ENCODE data around the gene RPTOR.

Gene RPTOR

DNA sequence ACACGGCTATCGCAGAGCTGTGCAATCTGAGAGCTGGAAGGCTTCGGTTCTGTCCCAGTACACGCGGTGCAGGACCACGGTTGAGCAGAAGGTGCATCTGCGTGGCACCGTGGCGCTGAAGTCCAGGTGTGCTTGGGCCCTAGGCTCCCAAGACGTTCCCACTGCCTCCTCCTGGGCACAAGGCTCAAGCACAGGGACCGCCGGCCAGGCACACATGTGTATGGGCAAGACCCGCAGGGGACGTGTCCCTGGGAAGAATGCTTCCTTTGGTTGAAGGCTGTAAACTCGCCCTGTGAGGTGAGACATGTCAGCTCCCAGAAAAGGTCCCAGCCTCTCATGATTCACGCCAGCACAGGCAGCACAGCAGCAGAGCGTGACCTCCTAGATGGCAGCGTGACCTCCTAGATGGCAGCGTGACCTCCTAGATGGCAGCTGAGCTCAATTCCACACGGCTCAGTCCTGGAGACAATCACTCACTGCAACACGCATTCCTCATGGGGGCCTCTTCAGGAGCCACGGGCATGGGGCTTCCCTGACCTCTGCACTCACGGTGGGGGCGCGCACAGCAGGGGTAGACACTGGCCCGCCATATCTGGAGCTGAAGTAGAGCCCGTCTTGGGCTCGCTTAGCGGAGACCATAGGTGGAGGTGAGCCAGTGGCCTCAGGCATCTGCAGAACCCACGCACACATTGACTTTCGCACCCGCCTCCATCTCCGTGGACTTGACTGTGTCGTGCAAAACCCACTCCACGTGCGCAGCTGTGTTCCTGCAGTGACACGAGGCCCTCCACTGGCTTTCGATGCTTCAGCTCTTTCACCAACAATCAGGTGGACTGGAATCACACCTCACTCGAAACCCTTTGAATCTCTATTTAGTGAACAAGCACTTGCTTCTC, 362.0 kb downstream of the RPTOR start:
- DNase-seq (ENCODE audit: low read depth in 3 of 3) = no peak

DNA sequence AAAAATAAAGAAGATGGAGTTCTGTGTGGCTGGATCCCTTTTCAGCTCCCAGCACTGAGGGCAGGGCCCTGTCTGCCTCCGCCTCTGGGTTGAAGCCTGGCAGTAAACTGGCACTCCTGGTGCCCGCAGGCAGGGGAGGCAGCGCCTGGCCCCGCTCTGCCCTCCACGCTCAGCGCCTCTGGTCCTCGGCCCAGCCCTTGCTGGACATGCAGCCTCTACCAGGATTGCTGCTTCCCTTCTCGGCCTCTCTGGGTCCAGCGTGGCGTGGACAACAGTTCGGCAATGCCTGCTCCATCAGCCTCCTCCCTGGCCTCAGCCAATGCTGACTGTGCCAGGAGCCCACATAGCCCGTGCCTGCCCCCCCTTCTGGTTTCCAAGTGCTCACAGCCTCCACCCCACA, 362.6 kb downstream of the RPTOR start:
- DNase-seq (ENCODE audit: low read depth in 3 of 3) = no peak

DNA sequence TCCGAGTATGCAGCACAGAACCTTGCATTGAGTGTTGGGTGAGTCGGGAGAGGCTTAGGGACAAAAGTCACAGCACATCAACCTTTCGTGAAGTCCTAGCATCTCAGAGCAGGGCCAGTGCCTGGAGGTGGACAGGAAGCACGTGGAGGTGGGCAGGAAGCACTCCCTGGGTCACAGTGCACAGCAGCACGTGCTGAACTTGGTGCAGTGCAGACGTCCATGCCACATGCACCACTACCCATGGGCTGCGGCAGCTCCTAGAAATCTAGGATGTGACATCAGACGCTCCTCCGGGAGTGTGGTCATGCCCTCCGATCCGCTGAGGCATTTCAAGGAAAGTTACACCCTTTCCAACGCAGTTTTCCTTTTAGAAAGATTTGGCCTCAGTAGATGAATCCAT, 363.6 kb downstream of the RPTOR start:
- no peak for DNase-seq (ENCODE audit: low read depth in 3 of 3)

DNA sequence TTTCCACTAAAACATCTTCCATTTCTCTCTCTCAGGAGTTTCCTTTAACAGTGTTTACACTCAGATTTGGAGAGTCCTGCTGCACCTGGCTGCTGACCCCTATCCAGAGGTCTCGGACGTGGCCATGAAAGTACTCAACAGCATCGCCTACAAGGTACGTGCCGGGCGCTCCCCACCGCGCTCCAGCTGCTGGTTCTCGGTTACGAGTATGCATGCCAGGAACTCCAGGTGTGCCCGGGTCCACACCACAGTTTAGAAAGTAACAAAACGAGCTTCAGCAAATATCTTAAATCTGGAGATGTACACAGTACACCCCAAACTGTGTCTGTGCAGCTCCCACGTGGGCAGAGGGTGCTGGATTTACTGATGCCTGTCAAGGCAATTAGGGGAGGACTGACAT, 364.1 kb downstream of the RPTOR start:
- no peak for DNase-seq (ENCODE audit: low read depth in 3 of 3)

DNA sequence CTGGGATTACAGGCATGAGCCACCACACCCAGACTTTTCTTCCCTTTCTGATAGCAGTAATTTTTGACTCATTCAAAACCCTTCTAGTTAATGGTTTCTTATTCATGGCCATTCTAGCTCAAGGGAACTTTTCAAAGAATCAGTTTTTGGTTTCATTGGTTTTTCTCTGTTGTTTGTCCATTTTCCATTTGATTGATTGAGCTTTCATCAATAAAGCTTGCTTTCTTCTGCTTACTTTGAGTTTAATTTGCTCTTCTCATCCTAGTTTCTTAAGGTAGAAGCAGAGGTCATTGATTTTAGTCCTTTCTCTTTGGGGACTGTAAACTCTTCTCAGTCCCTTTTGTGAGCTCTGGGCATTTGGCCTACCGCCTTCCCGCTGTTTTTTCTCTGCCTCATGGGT, 365.0 kb downstream of the RPTOR start:
- no peak for DNase-seq (ENCODE audit: low read depth in 3 of 3)

DNA sequence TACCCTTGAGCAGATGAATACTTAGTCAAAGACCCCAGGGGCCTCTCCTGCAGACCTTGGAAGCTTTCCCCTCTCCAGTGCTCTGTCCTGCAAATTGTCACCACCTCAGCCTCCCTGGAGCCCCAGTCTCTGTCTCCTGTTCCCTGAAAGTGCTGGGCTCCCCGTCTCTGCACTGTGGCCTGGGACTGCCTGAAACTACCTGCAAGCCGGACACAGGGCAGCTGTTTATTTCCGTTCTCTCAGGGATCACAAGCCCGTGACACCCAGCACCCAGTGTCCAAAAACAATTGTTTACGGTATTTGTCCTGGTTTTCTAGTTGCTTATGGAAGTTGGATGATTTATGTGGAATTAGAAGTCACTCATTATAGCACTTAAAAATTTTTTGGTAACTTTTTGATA, 365.4 kb downstream of the RPTOR start:
- DNase-seq (ENCODE audit: low read depth in 3 of 3) = no peak

DNA sequence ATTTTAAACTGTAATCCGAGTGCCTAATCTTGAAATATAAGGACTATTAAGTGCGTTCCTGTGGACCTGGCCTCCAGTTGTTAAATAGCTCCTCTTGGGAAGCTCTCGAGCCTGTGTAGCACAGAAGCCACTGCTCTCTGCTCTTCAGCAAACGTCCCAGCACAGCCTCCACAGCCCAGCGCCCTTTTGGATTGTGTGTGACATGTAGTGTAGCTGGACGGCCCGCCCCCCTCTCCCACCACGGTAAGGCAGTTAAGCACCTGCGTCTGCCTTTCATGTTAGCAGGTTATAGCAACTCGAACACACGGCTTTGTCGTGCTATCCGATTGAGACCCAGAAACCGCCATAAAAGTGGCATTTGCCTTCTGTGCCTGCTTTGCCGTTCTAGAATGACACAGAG, 367.8 kb downstream of the RPTOR start:
- DNase-seq (ENCODE audit: low read depth in 3 of 3) = no peak

DNA sequence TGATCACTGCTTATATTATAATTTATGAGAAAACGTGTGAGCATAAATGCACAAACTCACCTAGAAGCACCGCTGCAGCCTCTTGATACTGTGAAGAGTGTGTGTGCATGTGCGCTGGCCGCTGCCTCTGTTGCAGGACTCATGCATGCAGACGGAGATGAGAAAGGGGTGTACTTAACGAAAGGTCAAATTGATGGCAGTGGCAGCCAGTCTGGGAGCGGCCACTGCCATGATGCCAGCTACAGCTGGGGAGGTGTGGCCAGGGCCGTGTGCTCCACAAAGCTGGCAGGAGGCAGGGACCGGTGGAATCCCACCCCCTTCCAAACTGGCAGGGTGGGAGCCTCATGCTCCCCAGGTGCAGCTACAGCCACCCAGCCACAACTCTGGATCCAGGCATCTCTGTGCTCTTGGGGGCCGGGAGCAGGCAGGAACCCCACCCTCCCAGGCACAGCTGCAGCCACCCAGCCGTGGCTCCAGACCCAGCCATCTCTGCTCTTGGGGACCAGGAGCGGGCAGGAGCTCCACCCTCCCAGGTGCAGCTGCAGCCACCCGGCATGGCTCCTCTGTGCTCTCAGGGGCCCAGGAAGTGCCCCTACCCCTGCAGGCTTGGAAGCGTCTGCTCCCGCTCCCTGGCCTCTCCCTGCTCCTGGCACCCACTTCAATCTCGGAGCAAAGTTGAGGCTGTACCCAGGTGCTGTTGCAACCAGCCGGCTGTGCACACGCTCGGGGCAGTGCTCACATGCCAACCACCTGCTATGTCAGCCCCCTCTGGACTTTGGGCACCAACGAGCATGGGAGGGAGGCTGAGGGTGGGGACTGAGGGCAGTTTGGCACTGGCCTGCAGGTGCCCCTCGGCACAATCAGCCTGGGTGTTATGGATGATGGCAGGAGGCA, 369.5 kb downstream of the RPTOR start:
- DNase-seq (ENCODE audit: low read depth in 3 of 3) = no peak

DNA sequence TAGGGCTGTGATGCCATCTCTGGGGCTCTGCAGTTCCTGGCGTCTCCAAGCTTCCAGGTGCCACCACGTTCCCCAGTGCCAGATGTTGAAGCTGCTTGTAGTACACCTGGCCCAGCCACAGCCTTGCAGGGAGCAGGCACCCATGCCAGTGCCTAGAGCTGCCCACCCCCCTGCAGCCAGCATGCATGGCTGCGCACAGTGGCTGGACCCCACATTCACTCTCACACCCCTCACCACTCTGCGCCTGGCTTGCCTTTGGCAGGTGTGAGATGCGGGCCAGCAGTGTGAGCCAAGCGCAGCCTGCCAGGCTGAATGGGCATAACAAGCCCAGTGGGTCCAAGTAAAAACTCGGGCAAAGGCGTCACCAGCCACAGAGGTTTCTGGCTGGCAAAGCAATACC, 371.6 kb downstream of the RPTOR start:
- DNase-seq (ENCODE audit: low read depth in 3 of 3) = no peak

DNA sequence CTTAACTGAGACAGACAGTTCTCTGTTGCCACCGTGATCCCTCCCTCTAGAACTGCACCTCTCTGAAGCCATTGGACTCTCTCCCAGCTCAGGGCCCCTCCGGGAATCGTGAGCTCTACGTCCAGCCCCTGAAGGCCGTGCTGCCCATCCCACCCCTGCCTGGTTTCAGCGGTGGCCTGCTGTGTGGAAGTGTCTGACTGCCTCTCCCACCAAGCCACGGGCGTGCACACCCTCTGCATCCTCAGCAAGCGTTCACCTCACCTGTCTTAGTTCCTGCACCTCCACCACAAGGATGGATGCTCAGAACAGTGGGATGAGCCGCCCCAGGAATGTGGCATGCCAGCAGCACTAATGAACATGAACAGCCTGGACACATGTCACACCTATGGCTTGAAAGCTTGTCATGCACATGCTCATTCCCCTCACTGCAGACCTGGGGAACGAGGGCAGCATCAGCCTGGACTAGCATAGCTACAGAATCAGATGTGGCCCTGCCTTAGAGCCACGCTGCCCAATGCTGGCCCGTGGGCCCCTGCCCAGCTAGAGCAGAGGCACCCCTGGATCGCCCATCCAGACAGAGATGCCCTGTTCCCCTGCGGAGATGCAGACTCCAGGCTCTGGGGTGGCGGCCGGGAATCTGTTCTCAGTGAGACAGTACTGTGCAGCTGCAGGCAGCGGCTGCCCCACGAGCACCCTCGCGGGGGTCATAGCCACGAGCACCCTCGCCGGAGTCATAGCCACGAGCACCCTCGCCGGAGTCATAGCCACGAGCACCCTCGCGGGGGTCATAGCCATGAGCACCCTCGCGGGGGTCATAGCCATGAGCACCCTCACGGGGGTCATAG, 373.3 kb downstream of the RPTOR start:
- no peak for DNase-seq (ENCODE audit: low read depth in 3 of 3)

DNA sequence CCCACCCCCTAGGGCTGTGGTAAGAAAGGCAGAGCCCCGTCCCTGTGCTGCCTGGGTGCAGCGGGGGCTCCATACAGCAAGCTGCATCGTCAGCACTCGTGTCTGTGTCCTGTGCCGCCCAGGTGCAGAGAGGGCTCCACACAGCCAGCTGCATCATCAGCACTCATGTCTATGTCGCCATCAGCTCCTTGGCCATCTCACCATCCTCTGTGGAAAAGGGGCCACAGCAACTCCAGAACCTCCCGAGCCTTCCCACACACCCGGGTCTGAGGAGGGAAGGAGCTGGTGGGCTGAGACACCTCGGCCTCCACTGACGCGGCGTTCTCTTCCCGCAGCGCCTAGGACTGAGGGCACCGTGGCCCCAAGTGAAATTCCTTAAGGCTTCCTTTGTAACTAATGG, 374.1 kb downstream of the RPTOR start:
- DNase-seq (ENCODE audit: low read depth in 3 of 3) = no peak

DNA sequence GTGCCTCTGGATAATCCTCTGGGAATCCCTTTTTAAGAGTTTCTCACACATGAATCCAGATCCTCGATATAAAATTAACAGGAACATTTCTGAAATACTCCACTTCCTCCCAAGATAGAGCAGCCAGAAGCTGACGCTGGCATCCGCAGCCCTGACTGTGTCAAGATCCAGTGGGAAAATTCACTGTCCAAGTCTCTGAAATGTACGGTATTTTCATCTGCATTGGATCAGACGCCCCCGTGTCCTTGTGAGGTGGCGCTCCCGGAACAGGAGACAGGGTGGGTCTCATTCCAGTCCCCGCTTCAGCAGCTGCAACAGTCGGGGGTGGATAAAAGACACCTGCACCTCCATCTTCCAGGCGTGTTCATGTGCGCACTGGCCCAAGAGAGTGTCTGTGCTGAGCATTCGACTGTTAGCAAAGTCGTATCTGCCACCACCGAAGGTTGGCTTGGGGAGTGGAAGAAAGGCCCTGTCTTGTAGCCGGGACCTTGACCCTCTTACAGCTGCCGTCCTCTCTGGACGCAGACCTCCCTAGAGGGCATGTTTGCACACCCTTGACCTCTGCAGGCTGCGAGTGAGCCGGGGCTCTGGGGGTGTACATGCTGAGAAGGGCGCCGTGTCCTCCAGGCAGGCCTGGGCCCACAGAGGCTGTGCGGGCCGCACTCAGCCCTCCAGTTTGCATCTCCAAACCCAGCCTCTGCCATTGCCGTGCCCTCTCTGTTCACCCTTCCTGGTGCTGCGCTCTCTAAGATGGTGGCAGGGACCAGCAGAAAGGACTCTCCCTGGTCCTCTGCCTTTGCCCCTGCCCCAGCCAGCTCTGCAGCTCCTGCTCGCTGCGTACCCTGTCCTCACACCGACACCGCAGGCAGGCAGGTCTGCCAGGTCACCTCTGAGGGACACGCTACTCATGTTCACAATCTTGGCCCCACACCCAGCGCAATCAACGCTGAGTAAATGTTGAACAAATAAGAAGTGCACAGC, 375.0 kb downstream of the RPTOR start:
- no peak for DNase-seq (ENCODE audit: low read depth in 3 of 3)

DNA sequence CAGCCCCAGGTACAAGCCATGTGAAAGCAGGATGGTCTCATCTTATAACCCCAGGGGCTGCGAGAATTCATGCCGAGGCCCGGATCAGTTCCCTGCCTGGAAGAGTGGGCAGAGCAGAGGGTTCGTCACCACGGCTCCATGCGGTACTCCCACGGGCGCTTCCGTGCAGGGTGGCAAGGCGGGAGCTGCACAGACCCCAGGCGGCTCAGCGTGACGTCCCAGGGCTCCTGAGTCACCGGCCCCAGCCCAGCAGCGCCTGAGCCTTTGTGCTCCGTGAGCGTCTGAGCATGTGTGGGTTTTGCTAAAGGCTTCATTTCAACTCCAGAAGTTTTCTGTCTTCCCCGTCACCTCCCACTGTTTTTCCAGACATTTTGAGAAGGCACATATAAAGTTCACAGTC, 375.8 kb downstream of the RPTOR start:
- no peak for DNase-seq (ENCODE audit: low read depth in 3 of 3)

DNA sequence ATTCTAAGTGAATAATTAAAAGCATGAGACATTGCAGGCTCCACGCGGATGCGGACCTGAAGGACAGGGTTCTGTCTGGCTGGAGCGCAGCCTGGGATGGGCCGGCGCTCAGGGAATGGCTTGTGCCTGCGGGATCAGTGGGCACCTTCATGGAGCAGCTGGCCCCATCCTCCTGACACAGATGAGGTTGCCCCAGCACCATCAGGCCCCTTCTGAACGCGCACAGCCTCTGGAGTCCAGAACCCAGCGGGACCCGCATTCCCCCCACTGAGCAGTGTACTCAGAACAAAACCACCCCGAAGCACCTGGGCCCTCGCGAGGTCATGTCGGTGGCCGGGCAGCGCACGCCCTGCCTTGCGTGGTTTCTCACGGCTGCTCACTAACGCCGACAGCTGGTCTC, 376.5 kb downstream of the RPTOR start:
- DNase-seq (ENCODE audit: low read depth in 3 of 3) = no peak

DNA sequence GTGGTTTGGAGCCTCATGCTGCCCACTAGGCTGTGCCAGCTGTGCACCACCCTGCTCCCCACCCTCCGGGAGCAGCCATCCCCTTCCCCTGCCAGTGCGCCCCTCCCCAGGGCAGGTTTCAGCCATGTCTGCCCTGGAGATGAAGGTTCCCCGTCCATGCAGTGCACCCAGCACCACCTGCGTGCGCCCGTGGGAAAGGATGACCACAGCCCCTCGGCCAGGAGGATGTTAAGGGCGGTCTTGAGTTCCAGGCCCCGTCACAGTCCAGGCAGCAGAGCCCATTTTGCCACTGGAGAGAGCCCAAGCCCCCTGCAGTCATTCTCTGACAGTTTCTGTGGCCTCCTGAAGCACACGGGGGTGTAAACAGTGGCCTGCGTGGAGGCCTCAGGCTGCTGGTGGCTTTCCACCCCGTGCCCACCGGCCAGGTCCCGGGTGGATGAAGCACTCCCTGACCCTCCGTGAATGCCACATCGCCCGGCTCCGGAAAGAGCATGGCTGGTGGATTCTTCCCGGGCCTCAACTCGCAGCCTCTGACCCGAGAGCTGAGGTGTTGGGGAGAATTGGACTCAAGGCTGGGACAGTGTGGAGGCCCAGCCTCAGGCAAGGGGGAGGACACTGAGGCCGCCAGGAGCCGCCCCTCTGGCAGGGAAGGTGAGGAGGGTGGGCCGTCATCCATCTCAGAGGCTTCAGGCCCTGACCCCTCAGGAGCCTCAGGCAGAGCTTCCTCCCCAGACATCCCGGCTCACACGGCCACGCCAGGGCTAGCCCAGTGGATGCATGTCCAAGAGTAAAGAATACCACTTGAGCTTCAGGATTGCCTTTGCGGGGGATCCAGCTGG, 377.3 kb downstream of the RPTOR start:
- DNase-seq (ENCODE audit: low read depth in 3 of 3) = no peak

DNA sequence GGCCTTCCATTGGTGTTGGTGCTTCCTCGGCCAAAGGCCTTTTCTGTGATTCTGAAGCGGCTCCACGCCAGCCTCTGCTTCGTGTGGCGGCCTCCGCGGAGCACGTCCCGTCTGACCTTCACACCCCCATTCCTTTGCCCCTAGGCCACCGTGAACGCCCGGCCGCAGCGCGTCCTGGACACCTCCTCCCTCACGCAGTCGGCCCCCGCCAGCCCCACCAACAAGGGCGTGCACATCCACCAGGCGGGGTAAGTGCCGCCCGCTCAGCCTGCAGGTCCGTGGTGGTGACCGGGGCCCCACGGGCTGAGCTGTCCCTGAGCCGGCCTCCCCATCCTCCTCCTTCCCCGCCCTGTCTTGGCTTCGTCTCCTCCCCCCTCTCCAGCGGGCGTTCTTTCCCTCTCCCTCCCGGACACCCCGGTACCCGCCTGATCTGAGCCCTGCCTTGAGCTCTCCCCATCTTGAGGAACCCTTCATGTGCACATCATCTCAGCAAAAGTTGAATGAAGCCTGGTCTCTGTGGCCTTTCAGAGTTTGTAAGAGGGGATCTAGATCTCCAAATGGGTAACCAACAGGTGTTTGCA, 378.0 kb downstream of the RPTOR start:
- no peak for DNase-seq (ENCODE audit: low read depth in 3 of 3)

DNA sequence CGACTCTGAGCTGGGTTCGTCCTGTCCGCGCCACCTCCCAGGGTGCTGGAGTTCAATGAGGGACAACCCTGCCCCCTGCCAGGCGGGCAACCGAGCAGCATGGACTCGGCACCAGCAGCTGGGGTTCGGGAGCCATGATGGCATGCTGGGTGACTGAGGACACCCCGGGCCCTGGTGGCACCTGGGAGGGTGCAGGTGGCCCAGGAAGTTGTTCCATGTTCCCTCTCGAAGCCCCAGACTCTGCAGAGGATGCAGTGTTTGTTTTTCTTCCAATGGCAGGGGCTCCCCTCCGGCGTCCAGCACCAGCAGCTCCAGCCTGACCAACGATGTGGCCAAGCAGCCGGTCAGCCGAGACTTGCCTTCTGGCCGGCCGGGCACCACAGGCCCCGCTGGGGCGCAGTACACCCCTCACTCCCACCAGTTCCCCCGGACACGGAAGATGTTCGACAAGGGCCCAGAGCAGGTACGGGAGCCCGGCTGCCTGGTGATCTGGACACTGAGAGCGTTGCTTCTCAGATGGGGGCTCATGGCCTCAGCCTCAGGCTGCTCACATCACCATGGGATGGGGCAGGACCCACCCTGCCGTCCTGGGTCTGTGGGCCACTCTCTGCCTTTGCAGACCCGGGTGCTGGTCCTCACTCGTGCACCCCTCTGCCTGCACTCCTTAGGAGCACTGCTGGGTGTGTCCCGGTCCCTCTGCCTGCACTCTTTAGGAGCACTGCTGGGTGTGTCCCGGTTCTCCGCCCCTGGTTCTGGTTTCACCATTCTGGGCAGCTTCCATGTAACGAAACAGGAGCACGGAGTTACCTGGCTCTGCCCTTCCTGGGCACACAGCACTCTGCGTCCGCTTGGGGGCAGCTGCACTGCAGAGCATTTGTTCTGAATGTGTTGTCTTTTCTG, 378.8 kb downstream of the RPTOR start:
- DNase-seq (ENCODE audit: low read depth in 3 of 3) = no peak

DNA sequence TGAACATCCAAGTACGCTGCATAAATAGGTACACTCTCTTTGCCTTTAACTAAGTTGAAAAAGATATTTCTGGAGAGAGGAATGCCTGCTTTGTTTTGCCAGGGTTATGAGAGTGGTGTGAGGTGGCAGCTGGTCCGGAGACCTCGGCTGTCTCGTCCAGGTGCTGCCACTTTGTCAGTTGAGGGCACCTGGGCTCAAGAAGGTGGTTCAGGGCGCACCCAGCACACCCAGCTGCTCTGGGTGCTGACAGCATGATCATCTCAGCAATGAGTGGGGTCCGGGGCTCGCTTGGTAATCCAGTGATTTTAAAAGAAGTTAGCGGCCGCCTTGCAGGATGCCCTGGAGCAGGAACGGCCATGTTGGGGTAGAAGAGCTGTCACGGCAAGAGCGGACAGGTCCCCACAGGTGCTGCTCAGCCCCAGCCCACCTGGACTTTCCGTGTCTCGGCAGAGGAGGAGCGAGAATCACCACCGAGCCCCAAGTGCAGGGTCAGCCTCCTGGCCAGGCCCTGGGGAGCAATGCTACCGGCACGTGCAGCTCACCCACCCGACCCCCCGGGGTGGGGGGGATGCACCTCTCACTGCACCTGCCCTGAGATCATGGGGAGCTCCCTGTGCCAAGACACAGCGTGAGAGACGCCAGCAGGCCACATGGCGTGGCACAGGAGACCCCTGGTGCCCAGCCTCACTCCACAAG, 379.6 kb downstream of the RPTOR start:
- DNase-seq (ENCODE audit: low read depth in 3 of 3) = no peak
